Ovary (tissue), 9 donors: ENCODE measurements around the gene COG5. TPM values are rescaled to one million over a fixed set of nuclear protein-coding genes. Genes with fewer than 3 reads are reported as not detected.

ENCODE experiments used
- DNase-seq, 5 donors: peaks; one replicate each; pipeline ENCODE4 v3.0.0-alpha.2; 2019 to 2020
- H3K27ac ChIP-seq, 2 donors: fragments of 200-600 bp; one replicate each; pipeline versions ENCODE4 v1.5.1 to v1.8.0; 2019 to 2022
- H3K27me3 ChIP-seq: fragments of 200-600 bp; one replicate; pipeline ENCODE4 v1.8.0; 2022
- H3K36me3 ChIP-seq: fragments of 200-600 bp; sonication (generic); one replicate; pipeline ENCODE4 v1.5.1; 2019
- H3K4me1 ChIP-seq: one replicate; pipeline ENCODE4 v1.8.1; 2013; ENCODE audit warnings: mild to moderate bottlenecking, moderate library complexity; ENCODE audit not compliant: insufficient read depth
- H3K4me3 ChIP-seq: fragments of 200-600 bp; sonication (generic); one replicate; pipeline ENCODE4 v1.5.1; 2017
- H3K9me3 ChIP-seq, 2 donors: fragments of 200-600 bp in 1 of 2; sonication (generic) in 1 of 2; one replicate each; pipeline versions ENCODE4 v1.5.1 to v1.8.1; 2013 to 2019; ENCODE audit warnings: mild to moderate bottlenecking in 1 of 2, moderate library complexity in 1 of 2
- EP300 ChIP-seq: sonication (generic); formaldehyde crosslinking; IDR thresholded peaks from one replicate; pipeline ENCODE4 v1.6.1; 2017; ENCODE audit warnings: antibody characterized with exemption
- POLR2A ChIP-seq: fragments of 450-650 bp; IDR thresholded peaks from one replicate; pipeline ENCODE4 v1.6.1; 2017; ENCODE audit warnings: antibody characterized with exemption, mild to moderate bottlenecking, moderate library complexity
- WGBS, 3 donors: extraction: QIAGEN DNeasy Blood & Tissue Kit in 1 of 3; methylation state at CpG; one replicate each; pipeline versions ENCODE4 v1.1.5 to v1.1.7; 2013 to 2017; 5-methylcytosine and 5-hydroxymethylcytosine counted together
- intact Hi-C, 4 donors: fragments of 100-400 bp; cut with DNase I; formaldehyde crosslinking; loops; one replicate each; pipeline versions ENCODE4 v1.11.0 to v1.15.1; 2022 to 2023
- polyA plus RNA-seq, 2 donors: library from polyadenylated mRNA; stranded (reverse); fragments of 200-250 nt in 1 of 2; fragments of 350-450 nt in 1 of 2; fragmentation: Illumina TruSeq in 1 of 2; extraction: RNeasy Lipid Tissue Mini Kit (QIAGEN cat#74804) in 1 of 2; gene quantifications; one replicate each; pipeline ENCODE4 v1.2.3, GENCODE V29; 2013 to 2014
- total RNA-seq, 7 donors: library from RNA; depleted of rRNA in 2 of 7; stranded (reverse); fragments of >200 nt in 2 of 7; fragmentation: NEBNext Ultra II Directional in 3 of 7; extraction: Animal tissue kit (Norgen Biotek cat#: 25700) in 3 of 7; gene quantifications; one replicate each; pipeline versions ENCODE4 v1.1.0 to v1.2.4, GENCODE V29; 2016 to 2023
- TF ChIP-seq, protein P1 (sequence below), 3 donors: fragments of 450-650 bp in 2 of 3; fragments of 200-600 bp in 1 of 3; IDR thresholded peaks; one replicate each; pipeline versions ENCODE4 v1.5.1 to v1.8.0; 2016 to 2022; ENCODE audit warnings: antibody characterized with exemption in 3 of 3, mild to moderate bottlenecking in 1 of 3
- donor health status: DM: no; HTN: no; CAD: no; lungs with moderate emphysema.
- donor health status: DM: no; HTN: no; CAD: no.
- donor health status: Bipolar disorder and iron deficiency.
- donor health status: DM: yes; HTN: yes; CAD: no.
- donor health status: DM: no; HTN: no; CAD: no.
- donor health status: DM: yes; HTN: yes; CAD: no.

Gene COG5
- total and polyA plus RNA-seq, 9 donors: 10.3 to 49.7 (median 37.6) TPM

DNA sequence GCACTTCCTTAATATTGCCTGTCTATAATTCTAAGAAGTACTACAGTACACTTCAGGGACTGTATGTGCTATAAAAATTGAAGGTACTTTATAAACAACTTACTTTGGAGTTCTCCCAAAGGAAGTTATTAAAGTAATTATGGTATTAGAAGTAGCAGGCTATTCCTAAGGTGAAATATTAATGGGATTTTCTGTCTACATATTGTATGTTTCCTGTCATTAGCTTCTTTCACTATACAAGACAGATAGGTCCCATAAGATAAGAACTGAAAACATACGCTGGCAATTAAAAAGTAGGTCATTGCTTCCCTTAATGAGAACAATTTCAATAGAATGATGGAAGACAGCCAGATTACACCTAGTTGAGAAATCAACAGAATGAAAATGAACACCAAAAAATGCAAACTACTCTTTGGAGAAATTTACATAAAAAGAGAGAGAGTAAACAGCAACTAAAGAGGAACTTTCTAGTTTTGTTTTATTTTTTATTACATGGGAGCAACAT lies 248.0 kb downstream of the COG5 start:
- Histone ChIP-seq H3K27me3 (no peaks in the 10 kb centered on the region), H3K9me3 (no peaks in the 10 kb centered on the region), H3K4me3 (no peak overlapping the region), H3K4me1 (no peaks in the 10 kb centered on the region), H3K36me3 (no peaks in the 10 kb centered on the region), H3K27ac (no peak overlapping the region)
- 64 to 84% (median 72%) methylated on average over 1 of the region's 1 CpG for WGBS, 3 donors
- TF ChIP-seq, protein P1, sequence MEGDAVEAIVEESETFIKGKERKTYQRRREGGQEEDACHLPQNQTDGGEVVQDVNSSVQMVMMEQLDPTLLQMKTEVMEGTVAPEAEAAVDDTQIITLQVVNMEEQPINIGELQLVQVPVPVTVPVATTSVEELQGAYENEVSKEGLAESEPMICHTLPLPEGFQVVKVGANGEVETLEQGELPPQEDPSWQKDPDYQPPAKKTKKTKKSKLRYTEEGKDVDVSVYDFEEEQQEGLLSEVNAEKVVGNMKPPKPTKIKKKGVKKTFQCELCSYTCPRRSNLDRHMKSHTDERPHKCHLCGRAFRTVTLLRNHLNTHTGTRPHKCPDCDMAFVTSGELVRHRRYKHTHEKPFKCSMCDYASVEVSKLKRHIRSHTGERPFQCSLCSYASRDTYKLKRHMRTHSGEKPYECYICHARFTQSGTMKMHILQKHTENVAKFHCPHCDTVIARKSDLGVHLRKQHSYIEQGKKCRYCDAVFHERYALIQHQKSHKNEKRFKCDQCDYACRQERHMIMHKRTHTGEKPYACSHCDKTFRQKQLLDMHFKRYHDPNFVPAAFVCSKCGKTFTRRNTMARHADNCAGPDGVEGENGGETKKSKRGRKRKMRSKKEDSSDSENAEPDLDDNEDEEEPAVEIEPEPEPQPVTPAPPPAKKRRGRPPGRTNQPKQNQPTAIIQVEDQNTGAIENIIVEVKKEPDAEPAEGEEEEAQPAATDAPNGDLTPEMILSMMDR (IDR thresholded peaks at IDR 0.05): no peak
- TF ChIP-seq POLR2A (no peak), EP300 (no peak)
- intact Hi-C loops: no loop called here
- DNase-seq: no peak

DNA sequence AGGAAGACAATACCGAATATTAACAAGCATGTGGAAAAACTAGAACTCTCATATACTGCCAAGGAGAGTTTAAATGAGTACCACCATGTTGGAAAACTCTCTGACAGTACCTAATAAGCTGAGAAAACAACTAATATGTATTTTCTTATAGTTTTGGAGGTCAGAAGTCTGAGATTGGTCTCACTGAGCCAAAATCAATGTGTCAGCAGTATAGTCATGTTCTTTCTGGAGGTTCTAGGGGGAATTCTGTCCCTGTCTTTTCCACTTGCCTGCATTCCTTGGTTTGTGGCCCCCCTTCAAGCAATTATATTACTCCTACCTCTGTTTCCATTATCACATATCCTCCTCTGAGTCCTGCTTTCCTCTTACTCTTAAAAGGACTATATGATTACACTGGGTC lies 250.4 kb downstream of the COG5 start:
- no peak for DNase-seq
- TF ChIP-seq POLR2A: no peak
- TF ChIP-seq EP300: no peak
- TF ChIP-seq, protein P1 (IDR thresholded peaks at IDR 0.05): no peak
- WGBS, 3 donors: 93 to 97% (median 94%) methylated on average over 1 of the region's 1 CpG
- Histone ChIP-seq H3K4me3 (no peak overlapping the region), H3K4me1 (no peaks in the 10 kb centered on the region), H3K9me3 (no peaks in the 10 kb centered on the region), H3K27ac (no peak overlapping the region), H3K36me3 (no peaks in the 10 kb centered on the region), H3K27me3 (no peaks in the 10 kb centered on the region)
- intact Hi-C loops: no loop called here

DNA sequence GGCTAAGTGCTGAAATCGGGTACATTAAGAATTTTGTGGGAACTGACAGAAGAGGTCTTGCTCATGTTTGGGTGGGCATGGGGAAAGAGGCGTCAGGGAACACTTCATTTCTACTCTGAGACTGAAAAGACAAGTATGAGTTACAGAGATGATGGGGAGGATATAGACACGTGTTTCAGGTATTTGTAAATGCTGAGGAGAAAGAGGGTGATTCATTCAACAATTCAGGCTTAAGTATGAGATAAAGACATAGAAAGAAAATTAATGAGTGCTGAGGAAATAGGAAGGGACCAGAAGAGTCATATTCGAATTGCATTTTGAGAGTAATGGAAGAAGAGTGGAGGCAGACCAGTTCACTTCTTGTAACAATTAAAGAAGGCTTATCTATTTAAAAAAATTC lies 251.3 kb downstream of the COG5 start:
- Histone ChIP-seq H3K36me3 (no peaks in the 10 kb centered on the region), H3K4me3 (no peak overlapping the region), H3K9me3 (no peaks in the 10 kb centered on the region), H3K27me3 (no peaks in the 10 kb centered on the region), H3K4me1 (no peaks in the 10 kb centered on the region), H3K27ac (no peak overlapping the region)
- intact Hi-C loops: no loop called here
- WGBS, 3 donors: 86 to 89% (median 88%) methylated on average over 4 of the region's 4 CpGs
- no peak for DNase-seq
- TF ChIP-seq, protein P1 (IDR thresholded peaks at IDR 0.05): no peak
- TF ChIP-seq POLR2A (no peak), EP300 (no peak)

DNA sequence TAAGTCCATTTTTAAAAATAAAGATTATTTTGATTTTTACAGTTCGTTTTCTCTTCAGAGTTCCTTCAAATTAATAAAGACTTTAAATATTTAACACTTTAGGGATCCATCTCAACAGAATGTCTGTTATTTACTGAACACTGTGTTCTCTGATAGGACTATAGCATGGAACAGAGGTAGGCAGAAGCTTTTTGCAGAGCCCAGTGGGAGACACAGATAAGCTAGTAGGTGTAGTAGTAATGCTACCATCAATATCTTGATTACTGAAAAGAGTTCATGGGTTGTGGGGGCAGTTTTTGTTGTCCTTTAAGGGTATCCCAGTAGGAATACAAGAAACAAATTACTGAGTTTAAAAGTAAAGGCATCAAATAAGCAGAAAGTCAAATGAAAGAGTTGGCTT lies 254.4 kb downstream of the COG5 start:
- DNase-seq: no peak
- no peaks in the 10 kb centered on the region for H3K36me3 ChIP-seq
- intact Hi-C loops: no loop called here
- WGBS, 3 donors: 15 to 43% (median 26%) methylated on average over 1 of the region's 1 CpG
- H3K9me3 ChIP-seq: no peaks in the 10 kb centered on the region
- H3K27me3 ChIP-seq: no peaks in the 10 kb centered on the region
- H3K27ac ChIP-seq: no peak overlapping the region
- no peak for TF ChIP-seq POLR2A
- TF ChIP-seq, protein P1 (IDR thresholded peaks at IDR 0.05): no peak
- no peak for TF ChIP-seq EP300
- H3K4me3 ChIP-seq: no peak overlapping the region
- no peaks in the 10 kb centered on the region for H3K4me1 ChIP-seq

DNA sequence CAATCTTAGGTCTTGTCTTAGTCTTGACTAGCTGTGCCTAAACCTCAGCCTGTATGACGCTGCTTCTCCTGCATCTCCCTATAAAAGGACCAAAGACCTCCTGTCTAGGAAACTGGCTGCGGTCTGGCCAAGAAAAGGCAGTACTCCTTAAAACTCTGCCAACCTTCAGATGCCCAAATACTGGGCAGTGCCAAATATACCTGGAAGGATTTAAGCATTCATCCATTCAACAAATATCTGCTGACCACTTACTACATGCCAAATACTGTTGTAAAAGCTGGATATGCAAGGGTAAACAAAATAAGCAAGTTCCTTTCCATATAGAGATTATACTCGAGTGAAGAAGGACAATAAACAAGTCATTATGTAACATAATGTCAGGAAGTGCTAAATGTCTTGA lies 259.1 kb downstream of the COG5 start:
- Histone ChIP-seq H3K4me3 (no peak overlapping the region), H3K27me3 (no peaks in the 10 kb centered on the region), H3K4me1 (no peaks in the 10 kb centered on the region), H3K27ac (no peak overlapping the region), H3K36me3 (no peaks in the 10 kb centered on the region), H3K9me3 (no peaks in the 10 kb centered on the region)
- DNase-seq: no peak
- WGBS, 3 donors: 72 to 75% (median 74%) methylated on average over 3 of the region's 3 CpGs
- TF ChIP-seq EP300: no peak
- TF ChIP-seq, protein P1 (IDR thresholded peaks at IDR 0.05): no peak
- no peak for TF ChIP-seq POLR2A
- intact Hi-C loops: no loop called here
